ENCODE results near the gene GKN2.
"Not testable (repeated sequence)": the region's sequence is repeated elsewhere in the genome, so short reads cannot be mapped to it uniquely, and the experiment has no call there.

The GKN2 gene

DNA sequence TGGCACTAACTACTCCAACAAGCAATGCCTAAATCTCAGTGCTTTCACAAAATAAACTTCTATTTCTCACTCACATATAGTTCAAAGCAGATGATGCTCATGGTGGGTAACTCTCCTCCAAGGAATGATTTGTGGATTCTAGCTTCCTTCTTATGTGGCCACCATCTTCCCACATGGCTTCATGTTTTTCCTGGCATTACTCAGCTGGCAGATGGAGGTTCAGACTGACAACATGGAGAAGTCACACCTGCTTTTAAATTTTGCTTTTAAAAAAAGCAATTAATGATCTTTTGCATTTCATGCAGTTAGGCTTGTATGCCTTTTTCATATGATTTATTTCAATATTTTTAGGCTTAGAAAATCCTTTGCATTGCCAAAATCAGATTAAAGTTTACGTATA lies 6.3 kb upstream of the GKN2 start:
- no peak for DNase-seq (ENCODE audit: low read depth)

DNA sequence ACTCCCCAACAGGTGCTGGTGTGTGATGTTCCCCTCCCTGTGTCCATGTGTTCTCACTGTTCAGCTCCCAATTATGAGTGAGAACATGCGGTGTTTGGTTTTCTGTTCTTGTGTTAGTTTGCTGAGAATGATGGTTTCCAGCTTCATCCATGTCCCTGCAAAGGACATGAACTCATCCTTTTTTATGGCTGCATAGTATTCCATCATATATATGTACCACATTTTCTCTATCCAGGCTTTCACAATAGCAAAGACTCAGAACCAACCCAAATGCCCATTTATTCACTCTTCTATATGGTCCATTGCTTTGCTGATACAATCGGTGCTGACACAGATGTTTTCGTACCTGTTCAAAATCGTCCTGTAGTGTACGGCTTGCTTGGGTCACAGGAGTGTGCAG lies 2.7 kb upstream of the GKN2 start:
- not testable (repeated sequence) for DNase-seq (ENCODE audit: low read depth)

DNA sequence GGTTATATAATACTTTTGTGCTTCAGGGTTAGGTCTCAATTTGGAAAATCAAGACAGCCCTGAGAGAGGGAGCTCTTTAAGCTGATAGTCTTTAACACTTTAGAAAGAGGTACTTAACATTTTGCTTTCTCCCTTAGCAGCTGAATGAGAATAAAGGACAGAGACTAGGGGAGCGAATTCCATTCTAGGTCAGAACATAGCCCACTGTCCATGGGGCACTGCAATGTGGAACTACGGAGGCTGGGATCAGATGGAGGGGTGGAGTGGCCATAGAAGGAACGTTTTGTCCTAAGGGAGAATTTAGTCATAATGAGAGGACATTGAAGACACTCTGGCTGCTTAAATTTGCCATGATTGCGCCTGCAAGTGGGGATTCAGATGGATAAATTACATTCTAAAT lies 794 bp downstream of the GKN2 start:
- DNase-seq (ENCODE audit: low read depth): no peak

DNA sequence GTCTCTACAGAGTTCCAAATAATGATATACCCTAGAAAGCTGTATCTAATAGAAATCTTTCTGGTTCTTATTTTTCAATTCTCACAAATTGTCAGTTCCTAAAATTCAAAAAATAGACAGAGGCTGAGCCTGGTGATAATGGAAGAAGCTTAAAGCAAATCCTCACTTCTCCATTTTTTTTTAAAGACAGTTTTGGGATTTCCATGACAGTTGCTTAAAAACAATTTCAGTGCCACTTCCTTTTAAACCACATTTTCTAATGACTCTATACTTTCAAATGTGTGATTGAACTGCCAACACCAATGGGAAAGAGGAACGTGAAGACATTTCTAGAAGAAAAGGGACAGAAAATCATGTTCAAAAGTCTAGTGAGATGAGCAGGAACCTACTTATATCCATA lies 4.0 kb downstream of the GKN2 start:
- DNase-seq (ENCODE audit: low read depth): no peak

DNA sequence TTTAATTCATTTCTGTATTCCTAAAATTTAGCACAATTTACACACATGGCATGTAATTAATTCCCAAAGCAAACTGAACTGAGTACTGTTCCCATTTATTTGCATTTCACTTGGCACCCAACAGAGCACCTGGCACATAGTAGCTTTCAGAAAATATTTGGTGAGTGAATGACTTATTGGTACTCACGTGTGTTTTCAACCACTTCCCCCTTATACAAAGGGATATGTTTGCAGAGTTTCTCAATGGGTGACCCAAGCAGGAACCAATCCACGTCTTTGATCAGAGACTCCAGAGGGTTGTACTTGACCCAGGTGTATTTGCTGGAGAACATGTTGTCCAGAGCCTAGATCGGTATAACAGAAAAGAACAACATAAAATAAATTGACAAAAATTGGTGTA lies 6.6 kb downstream of the GKN2 start:
- DNase-seq (ENCODE audit: low read depth): no peak

DNA sequence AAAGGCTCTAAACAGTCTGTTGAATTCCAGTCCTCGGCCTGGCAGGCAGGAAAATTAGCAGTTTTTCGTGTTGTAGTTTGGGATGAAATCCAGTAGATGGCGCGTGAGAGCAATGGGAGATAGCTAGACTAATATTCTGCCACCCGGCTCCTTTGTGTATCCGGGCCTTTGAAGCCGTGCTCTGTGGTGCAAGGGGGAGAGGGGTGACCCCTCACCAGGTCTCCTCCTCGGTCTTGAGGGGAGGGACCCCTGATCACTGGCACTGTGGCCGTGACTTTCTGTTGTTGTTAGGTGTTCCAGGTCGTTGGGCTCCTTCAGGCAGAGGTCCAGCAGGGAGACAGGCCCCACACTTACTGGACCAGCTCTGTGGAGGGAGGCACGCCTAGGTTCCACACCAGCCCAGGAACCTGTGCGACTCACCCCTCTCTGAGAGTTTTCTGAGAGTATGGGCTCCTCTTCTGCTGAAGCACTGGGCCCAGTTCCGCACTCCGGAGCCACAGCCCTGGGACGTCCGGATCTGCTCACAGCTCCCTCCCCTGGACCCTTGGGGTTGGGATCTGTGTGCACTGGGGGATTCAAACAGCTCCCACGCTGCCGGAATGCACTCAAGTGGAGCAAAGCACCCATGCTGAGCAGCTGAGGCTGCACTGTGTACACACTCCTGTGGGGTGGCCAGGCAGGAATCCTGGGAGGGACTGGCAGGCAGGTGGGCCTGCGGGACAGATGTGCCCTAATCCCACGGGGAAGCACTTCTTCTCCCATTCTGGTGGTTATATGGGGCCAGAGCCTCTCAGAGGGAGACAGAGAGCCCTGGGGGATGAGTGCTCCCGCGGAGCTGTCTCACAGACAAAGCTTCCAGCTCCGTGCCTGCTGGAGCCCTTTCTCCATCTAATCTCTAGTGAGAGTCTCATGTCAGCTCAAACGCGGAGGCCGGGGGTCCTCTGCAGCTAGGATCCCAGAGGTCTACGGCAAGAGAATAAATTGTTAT lies 8.8 kb downstream of the GKN2 start:
- DNase-seq (ENCODE audit: low read depth): peak; percentile 10

DNA sequence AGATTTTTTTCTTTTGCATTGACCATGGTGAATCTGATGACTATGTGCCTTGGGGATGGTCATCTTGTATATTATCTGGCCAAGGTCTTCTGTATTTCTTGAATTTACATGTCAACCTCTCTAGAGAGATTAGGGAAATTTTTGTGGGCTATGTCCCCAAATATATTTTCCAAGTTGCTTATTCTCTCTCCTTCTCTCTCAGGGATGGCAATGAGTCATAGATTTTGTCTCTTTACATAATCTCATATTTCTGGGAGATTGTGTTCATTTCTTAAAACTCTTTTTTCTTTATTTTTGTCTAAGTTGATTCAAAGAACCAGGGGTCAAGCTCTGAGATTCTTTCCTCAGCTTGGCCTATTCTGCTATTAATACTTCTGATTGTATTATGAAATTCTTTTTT lies 9.9 kb downstream of the GKN2 start:
- no peak for DNase-seq (ENCODE audit: low read depth)

DNA sequence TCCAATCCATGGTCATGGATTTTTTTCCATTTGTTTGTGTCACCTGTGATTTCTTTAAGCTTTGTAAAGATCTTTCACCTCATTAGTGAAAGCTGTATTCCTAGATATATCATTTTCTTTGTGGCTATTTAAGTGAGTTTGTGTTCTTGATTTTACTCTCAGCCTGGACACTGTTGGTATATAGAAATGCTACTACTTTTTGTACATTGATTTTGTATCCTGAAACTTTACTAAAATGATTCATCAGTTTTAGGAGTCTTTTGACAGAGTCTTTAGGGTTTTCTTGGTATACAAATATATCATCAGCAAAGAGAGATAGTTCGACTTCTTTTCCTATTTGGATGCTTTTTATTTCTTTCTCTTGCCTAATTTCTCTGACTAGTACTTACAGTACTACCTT lies 12.3 kb downstream of the GKN2 start:
- no peak for DNase-seq (ENCODE audit: low read depth)

DNA sequence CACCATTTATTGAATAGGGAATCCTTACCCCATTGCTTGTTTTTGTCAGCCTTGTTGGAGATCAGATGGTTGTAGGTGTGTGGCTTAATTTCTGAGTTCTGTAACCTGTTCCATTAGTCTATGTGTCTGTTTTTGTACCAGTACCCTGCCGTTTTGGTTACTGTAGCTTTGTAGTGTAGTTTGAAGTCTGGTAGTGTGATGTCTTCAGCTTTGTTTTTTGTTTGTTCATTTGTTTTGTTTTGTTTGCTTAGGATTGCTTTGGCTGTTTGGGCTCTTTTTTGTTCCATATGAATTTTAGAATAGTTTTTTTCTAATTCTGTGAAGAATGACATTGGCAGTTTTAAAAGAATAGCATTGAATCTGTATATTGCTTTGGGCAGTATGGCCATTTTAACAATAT lies 12.7 kb downstream of the GKN2 start:
- DNase-seq (ENCODE audit: low read depth): no peak

DNA sequence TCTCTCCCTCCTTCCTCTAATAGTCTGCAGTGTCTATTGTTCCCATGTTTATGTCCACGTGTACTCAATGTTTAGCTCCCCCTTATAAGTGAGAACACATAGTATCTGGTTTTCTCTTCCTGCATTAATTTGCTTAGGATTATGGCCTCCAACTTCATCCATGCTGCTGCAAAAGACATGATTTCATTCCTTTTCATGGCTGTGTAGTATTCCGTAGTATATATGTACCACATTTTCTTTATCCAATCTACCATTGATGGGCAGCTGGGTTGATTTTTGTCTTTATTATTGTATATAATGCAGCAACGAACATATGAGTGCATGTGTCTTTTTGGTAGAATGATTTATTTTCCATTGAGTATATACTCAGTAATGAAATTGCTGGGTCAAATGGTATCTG lies 13.8 kb downstream of the GKN2 start:
- no peak for DNase-seq (ENCODE audit: low read depth)

DNA sequence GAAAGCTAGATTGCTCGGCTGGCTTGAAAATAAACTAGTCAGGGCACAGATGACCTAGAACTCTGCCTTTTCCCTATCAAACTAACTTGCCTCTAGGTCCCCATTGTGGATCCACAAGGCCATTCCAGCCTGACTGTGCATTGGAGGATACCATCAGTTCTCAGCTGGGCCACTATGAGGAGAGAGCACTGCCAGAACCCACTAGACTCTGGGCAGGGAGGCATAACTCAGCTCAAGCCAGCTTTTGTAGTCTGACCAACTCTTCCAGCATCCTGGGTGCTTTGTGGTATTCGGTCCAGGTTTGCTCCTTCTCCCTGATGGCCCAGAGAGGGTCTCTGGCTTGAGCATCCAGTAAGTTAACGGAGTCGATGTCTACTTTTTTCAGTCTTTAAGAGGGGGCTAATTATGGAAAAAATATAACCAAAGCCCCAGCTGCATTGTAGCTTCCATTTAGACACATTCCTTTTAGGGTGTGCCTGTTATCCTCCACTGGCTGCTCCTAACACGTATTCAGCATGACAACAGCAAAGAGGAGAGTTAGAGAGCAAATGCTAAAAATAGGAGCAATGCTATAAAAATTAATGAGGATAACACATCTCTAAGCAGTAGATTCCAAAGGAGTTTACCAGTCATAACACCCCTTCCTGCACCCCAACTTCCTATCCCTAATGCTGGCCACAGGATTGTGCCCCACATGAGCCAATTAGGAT lies 15.2 kb downstream of the GKN2 start:
- DNase-seq (ENCODE audit: low read depth): no peak

DNA sequence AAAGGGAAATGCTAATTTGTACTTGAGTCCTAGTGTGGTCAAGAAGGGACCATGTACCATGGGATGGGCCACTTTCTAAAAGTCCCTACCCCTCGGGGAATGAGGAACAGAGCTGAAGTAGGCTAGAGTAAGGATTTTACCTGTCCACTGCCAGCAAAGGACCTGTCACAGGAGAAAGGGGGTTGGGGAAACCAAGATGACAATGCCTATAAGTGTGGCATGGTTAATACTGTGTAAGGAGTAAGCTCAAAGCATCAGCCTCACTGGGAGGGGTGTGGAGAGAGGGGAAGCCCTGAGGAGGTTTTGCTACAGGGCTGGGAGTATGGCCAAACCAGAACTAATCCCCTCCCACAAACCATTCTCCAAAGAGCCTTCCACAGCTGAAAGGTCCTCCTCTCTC lies 15.8 kb downstream of the GKN2 start:
- no peak for DNase-seq (ENCODE audit: low read depth)

DNA sequence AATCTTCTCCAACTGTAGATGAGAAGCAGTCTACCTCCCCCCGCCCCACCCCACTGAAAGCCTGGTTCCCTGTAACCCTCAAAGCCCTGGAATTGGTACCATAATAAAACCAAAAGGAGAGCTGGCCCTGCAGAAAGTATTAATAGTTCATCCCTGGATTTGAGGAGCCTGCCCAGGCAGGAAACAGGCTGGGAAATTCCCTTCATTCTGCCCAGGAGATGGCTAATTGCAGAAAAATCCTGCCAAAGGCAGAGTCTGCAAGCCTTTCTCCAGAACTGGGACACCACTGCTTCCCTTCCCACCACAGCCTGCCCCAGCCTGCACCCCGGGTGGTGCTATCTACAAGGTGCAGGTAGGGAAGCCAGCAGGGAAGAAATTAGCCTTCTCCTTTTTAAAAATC lies 16.3 kb downstream of the GKN2 start:
- DNase-seq (ENCODE audit: low read depth): no peak

DNA sequence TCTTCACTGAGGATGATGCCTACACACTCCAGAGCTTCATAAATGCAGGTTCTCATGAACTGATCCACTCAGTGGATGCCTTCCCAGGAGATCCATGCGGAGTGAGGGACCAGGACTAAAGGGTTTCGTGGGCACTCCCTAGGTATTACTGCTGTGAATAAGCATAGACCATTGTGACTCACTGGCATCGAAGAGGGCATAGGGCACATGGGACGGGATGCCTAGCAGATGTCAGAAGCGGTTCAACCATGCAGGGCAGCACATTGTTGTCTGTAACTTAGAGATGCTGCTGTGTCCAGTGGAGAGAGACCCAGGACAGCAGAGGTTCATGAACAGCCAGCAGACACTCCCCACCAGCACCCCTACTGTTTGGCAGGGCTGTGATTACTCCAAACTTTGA lies 17.2 kb downstream of the GKN2 start:
- DNase-seq (ENCODE audit: low read depth): no peak

DNA sequence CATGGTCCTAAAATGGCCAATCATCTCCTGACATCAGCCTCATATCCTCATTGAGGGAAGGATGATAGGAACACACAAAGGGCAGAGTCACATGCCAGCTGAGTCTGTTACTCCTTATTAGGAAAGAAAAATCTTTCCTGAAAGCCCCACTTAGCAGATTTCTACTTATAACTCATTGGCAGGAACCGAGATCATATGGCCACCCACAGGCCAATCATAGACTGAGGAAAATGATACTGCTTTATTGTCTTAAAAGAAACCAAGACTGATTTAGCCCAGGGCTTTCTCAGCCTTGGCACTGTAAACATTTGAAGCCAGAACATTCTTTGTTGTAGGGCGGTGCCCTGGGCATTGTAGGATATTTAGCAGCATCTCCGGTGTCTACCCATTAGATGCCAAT lies 18.7 kb downstream of the GKN2 start:
- no peak for DNase-seq (ENCODE audit: low read depth)

DNA sequence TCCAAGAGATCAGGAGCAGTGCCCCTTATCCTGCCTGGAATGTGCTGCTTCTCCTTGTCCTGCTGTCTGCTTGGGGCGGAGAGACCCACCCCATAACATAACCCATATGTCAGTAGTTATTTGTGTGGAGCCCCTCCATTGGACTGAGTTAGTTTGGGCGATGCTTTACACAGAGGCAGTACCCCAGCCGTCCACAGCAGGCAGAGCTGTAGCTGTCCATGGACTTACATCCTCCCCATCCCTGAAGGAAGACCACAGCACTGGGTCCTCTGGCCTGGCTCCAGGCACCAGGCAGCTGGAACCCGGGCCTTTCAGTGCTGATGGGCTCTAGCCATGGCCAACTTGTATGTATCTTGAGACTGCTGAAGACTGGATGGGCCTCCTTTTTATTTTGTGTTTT lies 20.3 kb downstream of the GKN2 start:
- no peak for DNase-seq (ENCODE audit: low read depth)

DNA sequence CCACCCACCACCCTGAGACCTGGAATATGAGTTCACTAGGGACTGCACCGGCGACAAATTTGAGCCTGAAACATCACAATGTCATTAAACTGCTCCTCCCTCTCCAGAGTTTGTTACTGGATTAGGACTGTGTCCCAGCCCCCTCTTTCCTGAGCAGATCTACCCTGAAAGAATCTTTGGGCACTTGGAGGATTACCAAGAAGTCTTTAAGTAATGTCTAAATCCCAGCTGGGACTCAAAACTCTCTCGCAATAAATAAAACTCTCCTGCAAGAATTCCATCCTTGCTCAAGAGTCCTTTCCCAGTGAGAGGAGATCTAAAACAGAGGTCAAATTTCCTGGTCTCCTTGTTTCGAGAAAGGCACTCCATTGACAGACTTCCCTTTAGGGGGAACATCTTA lies 20.9 kb downstream of the GKN2 start:
- no peak for DNase-seq (ENCODE audit: low read depth)

DNA sequence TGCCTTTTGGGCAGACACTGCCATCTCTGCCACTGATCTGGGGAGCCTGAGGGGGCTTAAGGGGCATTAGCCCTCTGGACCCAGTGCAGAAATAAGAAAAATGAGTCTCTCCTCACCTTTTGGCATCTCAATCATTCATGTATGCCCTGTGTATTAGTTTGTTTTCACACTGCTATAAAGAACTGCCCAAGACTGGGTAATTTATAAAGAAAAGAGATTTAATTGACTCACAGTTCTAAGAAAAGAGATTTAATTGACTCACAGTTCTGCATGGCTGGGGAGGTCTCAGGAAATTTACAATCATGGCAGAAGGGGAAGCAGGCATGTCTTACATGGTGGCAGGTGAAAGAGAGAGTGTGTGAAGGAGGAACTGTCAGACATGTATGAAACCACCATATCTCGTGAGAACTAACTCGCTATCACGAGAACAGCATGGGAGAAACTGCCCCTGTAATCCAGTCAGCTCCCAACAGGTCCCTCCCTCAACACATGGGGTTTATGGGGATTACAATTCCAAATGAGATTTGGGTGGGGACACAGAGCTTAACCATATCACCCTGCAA lies 21.5 kb downstream of the GKN2 start:
- DNase-seq (ENCODE audit: low read depth): no peak

DNA sequence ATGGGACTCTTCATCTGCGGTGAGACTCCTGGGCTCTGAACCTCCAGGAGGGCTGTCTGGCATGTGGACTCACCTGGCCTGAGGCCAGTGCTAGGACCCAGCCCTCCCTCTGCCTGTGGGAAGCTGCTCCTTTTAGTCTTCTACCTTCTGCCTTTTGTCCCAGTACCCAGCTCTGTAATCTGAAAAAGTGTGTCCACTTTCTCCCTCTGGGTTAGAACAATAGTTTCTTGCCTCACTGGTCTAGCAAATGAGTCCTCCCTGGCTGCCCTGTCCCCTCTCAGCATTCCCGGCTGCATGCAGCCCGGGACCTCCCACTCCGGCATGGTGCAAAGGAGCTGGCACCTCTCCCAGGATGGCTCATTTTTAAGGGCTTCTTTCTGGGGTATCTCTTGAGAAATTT lies 25.9 kb downstream of the GKN2 start:
- no peak for DNase-seq (ENCODE audit: low read depth)

DNA sequence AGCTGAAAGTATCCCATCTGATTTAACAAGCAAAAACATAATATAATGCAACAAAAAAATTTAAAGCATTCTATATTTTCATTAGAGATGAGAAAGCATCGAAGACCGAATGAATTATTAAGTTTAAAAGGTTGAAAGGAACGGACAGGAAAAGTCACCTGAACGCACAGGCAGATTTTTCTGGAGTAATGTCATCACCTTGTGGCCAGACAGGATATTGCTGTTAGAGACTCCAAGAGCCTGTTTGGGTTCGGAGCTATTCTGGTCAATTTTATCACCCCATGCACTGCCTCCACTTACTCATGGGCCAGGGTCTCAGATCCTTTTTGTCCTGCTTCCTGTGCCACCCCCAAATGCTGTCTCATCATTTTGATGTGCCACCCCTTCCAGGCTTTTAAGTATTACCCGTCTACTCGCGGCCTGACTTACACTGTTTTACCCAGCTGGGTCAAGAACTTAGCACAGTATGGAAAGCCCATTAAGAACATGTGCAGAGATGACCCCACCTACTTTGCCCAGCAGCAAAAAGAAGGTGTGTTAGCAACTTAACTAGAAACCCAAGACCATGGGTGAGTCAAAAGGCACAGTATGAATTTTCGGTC lies 27.3 kb downstream of the GKN2 start:
- peak; percentile 46 for DNase-seq (ENCODE audit: low read depth)

DNA sequence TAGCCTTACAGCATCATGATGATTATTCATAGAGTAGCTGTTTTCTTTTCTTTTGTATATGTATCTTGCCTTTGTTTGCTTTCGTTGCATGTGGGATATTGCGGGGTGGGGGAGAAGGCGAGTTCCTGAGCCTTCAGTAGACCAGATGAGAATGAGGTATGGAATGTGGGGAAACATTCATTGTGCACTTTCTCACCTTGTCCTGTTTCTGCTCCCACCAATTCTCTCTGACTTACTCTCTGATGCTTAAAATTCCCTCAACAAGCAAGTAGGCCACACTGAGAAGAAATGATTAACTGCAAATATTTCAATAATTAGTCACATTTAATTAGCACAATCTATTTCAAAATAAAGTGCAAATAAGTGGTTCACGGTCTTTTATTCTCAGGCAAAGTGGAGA lies 31.0 kb downstream of the GKN2 start:
- DNase-seq (ENCODE audit: low read depth): no peak

DNA sequence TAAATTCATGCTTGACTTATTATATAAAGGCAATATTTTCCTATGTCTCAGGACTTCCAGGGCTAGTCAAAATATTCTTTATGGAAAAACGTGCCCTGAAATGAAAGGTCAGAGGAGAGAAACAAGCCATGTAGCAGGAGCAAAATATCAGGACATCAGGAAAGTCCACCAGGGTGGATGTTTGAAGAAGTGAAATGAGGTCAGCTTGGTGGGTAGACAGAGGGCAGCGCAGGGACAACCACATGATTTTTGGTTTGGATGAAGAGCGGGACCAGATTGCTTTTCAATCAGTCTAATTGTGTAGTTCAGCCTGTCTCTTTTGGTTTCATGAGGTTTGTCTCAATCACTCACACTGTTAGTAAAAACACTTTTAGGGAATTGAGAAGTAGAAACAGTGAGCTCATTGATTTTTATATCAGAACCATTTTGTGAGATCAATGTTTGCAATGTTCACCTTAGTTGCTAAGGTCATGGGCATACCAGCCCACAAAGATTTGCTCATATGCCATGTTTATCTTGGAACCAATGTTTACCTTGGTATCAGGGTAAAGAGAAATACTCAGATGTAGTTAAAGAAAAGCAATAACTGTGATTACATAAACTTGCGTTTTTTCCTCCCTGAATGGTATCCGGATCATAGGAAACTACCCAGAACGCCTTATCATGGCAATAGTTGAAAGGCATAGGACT lies 32.1 kb downstream of the GKN2 start:
- DNase-seq (ENCODE audit: low read depth): no peak
